CD4-positive, alpha-beta T cell treated with Interleukin-12 subunit alpha and Interleukin-12 subunit beta, for 1 hour (primary cell): ENCODE results near the gene AIG1.
"Not testable (repeated sequence)": the region's sequence is repeated elsewhere in the genome, so short reads cannot be mapped to it uniquely, and the experiment has no call there.

Experiments used
- DNase-seq: peaks from one replicate; pipeline ENCODE4 v3.0.0-alpha.2; 2020

AIG1 gene

GRCh38 chr6:143293523-143293922, 232.8 kb downstream of the AIG1 start:
- DNase-seq, result no peak

- DNase-seq, result no peak
Measured at GRCh38 chr6:143294265-143294860, 233.7 kb downstream of the AIG1 start.

GRCh38 chr6:143295932-143296331, 235.2 kb downstream of the AIG1 start:
- DNase-seq, result no peak

- DNase-seq, result no peak
Measured at GRCh38 chr6:143298071-143298470, 237.4 kb downstream of the AIG1 start.

DNA sequence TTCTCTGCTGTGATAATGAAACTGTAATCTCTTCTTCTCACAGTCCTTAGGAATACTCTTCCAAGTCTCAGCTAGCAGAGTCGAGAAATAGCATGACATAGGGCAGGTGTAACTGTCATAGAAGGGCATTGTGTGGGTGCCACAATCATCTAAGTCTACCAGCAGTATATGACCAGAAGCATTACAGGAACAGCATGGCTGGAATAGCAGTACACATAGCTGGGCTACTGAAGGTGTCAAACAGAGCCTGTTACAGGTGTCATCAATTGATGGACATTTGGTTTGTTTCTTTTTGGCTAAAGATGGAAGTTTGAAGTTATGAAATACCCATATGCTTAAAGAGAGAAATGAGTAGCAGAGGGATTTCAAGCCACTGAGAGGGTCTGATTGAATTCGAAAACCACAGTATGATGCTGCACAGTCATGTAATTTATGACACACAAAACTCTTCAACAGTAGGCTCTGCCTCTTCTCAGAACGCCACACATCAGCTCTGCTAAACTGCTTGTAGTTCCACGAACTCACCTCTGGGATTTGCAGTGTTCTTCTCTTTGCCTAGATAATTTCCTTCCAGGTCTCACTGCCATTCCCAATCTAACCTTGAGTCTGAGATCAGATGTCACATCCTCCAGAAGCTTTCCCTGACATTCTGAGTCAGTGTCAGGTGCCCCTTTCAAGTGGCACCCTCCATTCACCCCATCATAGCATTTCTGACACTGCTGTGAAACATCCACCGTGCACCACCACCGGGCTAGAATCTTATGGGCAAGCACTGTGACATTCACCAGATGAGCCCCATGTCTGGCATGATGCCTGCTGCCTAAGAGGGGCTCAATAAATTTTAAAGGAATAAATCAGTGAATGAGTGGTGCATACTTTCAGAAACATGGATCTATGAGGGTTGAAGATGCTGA, 238.8 kb downstream of the AIG1 start:
- DNase-seq, result no peak

- DNase-seq, result no peak
Measured at GRCh38 chr6:143301188-143301587, 240.5 kb downstream of the AIG1 start.

DNA sequence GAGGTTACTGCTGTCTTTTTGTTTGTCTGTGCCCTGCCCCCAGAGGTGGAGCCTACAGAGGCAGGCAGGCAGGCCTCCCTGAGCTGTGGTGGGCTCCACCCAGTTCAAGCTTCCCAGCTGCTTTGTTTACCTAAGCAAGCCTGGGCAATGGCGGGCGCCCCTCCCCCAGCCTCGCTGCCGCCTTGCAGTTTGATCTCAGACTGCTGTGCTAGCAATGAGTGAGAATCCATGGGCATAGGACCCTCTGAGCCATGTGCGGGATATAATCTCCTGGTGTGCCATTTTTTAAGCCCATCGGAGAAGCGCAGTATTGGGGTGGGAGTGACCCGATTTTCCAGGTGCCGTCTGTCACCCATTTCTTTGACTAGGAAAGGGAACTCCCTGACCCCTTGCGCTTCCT, 247.1 kb downstream of the AIG1 start:
- not testable (repeated sequence) for DNase-seq

GRCh38 chr6:143313163-143313562, 252.5 kb downstream of the AIG1 start:
- no peak for DNase-seq

DNA sequence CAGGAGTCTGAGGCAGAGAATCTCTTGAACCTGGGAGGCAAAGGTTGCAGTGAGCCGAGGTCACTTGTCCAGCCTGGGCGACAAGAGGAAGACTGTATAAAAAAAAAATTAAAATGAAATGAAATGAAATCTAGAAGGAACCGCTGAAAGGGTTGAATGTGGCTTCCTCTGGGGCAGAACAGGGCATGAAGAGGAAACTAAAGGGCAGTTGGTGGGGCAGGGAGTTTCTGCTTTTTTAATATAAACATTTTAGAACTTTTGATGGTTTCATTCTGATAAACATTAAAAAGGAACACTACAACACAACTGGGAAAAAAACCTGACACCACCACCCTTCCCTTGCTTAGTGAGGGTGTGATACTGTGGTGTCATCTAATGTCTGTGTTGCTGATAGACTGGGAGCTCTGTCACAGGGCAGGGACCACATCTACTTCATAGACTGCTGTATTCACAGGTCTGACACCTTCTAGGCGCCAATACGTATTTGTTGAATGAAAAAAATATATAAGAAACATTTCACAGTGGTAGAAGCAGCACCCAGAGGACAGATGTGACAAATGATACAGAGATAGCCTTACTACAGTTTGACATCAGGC, 260.9 kb downstream of the AIG1 start:
- DNase-seq, result no peak

DNA sequence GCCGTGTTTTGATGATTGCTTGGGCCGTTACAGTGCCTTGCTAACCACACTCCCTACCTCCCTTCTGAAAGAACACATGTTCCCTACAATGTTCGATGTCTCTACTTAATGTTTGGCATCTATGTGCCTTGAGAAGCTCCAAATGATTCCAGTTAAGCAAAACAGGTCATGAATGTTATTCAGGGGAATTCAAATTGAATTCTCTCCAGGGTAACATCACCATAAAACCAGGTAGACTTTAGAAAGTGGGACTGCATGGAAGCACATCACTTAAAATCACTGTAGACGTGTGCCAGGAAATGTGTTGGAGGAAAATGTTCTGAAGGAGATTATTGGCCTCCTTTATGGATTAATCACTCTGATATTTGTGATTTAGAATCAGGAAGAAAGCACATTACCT, 261.7 kb downstream of the AIG1 start:
- no peak for DNase-seq

- no peak for DNase-seq
Measured at GRCh38 chr6:143323729-143324470, 263.2 kb downstream of the AIG1 start.

GRCh38 chr6:143325379-143326140, 264.9 kb downstream of the AIG1 start:
- DNase-seq, result no peak

- no peak for DNase-seq
Measured at GRCh38 chr6:143328876-143329275, 268.2 kb downstream of the AIG1 start.

- no peak for DNase-seq
Measured at GRCh38 chr6:143329323-143329722, 268.6 kb downstream of the AIG1 start.

- DNase-seq, result no peak
Measured at GRCh38 chr6:143331362-143331761, 270.7 kb downstream of the AIG1 start.

- no peak for DNase-seq
Measured at GRCh38 chr6:143332153-143332845, 271.6 kb downstream of the AIG1 start.

GRCh38 chr6:143333081-143333480, 272.4 kb downstream of the AIG1 start:
- DNase-seq, result no peak

GRCh38 chr6:143333749-143334520, 273.2 kb downstream of the AIG1 start:
- DNase-seq, result no peak

DNA sequence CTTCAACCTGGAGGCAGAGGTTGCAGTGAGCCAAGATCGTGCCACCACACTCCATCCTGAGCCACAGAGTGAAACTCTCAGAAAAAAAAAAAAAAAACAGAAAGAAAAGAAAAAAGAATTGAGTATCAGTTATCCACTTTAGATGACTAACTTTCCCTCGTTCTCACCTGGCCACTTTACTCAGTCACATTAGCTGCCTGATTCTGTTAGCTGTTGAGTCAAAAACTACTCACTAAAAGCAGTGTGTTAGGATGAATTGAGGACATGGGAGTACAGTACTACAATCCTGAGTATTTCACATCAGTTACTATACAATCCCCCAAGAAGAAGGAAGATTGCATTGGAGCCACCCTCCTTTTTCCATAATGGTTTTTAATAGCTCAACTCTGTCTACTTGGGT, 275.2 kb downstream of the AIG1 start:
- no peak for DNase-seq

DNA sequence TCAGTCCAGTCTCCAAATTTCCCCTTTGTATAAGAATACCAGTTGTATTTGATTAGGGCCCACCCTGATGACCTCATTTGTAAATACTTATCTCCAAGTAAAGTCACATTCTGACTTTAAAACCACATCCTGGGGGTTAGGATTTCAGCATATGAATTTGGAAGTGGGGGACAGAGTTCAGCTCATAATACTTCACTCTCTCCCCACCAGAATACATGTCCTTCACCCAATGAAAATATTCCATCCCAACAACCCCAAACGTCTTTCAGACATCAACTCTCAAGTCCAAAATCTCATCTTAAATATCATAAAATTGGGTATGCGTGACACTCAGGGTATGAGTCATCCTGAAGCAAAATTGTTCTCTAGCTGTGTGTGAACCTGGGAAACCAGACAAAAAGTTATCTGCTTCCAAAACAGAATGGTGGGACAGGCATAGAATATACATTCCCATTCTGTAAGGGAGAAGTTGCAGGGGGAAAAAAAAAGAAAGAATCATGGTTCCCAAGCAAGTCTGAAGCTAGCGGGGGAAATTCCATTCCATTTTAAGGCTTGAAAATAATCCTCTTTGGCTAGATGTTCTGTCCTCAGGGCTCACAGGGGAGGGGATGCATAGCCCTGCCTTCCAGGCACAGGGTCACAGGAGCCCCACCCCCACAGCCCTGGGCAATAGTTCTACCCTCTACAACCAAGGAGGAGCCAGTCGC, 275.9 kb downstream of the AIG1 start:
- DNase-seq, result no peak
